ENCODE measurements around the gene MPPED2.

The MPPED2 gene

DNA sequence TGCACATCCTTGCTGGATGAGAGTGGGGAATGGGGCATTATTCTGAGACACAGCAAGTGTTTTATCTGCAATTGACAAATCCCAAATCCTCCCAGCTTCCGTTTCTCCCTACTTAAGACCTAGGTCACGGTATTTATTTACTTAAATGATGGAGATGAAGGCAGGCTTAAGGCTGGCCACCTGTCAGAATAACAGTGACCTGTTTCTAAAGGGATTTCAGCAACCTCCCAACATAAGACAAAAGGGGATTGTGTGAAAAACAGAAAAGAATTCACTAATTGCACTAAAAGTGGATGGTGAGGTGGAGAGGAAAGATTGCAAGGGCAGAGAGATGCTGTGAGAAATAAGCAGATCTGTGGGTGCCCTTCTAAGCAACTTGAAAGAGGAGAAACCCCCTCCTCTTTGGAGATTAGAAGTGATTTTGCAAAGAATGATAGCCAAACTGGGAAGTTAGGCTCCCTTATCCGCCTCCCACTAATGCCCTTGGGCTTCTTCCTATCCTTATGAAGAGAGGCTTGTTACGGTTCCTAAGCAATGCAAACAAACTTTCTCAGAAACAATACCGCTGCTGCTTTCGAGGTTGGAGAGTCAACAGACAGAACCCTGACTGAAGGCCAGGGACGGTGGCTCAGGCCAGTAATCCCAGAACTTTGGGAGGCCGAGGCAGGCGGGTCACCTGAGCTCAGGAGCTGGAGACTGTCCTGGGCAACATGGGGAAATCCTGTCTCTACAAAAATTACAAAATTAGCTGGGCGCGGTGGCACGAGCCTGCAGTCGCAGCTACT, 179.0 kb downstream of the MPPED2 start:
- no peak for DNase-seq

DNA sequence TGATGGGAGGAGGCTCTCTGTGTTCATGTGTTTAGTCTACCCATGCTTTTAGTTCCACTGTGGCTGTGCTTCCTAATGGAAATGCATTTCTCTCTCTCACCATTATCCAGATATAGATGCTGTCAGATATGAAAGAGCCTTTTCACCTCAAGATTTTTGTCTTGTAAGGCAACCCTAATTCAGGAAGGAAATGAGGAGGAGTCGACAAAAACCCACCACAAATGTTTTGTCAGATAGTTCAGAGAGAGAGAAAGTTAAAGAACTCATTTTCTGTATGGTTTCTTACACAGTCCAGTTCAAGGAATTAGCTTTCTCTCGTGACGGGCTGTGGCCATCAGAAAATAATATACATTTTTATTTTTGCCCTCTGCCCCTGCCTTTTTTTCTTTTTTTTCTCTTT, 180.8 kb downstream of the MPPED2 start:
- DNase-seq: no peak

DNA sequence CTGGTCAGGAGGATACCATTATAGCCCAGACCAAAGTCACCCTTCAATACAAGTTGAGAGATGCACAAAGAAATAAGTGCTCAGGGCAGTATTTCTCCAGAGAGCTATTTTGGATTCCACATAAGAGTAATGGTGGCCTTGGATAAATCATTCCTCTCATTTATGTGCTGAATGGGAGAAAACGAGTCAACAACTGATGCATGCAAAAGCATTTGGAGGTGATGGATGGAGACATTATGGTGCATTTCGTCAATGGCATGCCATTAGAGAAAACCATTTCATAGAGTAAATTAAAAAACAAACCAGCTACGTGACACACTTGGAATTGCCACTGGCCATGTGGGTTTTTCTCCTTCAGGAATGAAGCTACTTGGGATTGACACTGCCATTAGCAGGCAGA, 182.0 kb downstream of the MPPED2 start:
- no peak for DNase-seq

DNA sequence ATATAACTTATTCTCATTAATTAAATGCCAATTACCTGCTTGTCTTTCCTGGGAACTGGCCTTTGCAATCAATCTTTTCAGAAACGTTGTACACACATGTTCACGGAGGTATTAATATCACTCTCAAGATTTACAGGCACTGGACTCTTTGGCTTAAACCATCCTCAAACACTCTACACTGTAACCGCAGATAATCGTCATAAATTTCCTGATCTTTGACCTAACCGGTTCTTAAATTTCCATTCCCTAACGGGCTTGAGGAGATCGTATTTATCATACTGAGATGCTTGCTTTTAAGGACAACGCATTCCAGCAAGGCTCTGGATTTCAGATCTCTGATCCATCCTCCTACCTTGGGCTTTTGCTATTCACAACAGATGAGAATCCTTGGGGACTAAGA, 190.4 kb downstream of the MPPED2 start:
- DNase-seq: no peak

DNA sequence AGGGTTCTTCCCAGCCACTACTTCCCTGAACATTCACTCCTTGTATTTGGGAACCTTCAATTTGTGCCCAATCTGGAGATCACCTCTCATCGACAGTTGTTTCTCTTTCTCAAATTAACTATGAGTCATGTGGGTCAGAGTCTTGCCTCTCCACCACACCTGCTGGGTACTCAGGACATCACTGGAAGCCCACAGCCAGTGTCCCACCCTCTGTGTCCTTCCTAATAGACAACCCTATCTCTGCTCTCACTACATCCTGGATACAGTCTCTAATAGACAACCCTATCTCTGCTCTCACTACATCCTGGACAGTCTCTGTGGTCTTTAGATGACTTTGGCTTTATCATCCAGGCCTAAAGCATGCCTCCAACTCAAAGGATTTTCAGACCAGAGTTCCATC, 193.1 kb downstream of the MPPED2 start:
- DNase-seq: no peak

DNA sequence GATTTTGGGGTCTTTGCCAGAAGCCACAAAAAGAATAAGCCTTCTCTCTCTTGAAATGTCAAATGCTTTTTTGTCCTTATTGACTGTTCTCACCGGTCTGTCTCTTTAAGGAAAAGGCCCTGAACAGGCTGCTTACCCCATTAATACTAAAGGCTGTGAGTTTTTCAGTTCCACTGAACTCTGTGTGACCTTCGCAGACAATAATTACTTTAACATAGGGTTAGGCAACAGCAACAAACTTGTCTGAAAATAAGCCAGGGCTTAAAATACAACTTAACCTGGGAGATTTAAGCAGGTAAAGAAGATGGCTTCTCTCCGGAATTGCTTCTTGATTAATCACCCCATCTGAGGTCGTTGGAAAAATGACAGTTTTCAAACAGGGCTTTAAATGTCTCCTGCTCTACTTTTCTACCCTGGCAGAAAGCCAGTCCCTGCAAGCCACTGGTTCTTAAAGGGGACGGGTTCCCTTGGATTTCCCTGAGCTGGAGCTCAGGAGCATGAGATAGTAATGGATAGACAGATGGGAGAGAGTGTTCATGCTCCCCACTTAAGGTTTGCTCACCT, 193.8 kb downstream of the MPPED2 start:
- no peak for DNase-seq

DNA sequence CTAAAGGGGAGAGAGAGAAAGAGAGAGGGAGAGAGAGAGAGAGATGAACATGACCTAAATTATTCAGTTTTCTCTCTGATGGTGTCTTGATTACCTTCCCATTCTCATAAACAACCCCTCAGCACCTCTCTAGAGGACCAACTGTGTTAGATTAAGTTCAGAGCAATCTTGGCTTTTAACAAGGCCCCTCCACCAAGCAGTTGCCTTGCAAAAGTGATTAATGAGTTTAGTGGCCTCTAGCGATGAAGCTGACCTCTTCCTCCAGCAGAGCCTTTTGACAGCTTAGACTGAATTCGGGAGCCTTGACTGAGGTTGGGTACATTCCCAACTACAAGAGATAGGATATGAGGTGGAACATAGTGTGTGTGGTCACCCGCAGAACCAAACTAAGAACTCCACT, 197.2 kb downstream of the MPPED2 start:
- no peak for DNase-seq

DNA sequence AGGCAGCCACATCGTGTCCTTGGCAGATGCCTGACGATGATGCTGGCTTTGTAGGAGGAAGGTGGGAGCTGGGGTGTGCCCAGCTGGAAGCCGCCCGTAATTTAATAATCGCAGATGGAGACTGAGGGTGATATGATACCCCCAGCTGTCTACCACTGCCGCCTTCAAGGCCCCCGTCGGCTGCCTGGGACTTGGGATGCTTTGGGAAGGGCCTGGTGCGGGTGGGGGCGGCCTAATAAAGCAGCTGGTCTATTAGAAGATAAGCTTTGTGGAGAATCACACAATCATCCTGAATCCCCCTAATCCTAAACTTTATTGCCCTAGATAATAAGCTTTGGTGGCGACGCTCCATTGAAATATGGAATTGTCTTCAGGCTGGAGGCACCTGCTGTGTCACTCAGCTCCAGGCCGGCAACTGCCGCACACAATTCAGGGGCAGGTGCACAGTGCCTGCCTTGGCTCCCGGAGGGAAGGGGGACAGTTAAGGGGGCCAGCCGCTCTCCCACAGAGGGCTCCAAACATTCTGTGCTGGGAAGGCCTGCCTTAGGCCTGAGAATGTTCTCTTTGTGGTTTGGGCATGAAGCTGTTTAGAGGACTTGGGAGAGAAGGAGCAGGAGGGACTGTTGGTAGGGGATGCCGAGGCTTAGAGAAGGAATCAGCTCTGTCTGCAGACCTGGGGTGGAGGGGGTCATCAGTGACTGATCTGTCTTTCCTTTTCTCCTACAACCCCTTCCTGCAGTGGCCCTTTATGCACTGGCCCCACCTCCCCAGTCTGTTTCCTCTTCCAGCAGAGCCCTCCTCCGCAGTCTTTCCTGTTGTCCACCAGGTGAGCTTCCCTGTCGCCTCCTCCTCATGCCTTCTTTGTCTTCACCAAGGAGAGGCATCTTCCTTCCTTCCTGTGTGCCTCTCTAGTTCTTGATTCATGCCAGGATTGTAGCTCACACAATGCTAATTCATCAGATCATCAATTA, 198.0 kb downstream of the MPPED2 start:
- DNase-seq: no peak

DNA sequence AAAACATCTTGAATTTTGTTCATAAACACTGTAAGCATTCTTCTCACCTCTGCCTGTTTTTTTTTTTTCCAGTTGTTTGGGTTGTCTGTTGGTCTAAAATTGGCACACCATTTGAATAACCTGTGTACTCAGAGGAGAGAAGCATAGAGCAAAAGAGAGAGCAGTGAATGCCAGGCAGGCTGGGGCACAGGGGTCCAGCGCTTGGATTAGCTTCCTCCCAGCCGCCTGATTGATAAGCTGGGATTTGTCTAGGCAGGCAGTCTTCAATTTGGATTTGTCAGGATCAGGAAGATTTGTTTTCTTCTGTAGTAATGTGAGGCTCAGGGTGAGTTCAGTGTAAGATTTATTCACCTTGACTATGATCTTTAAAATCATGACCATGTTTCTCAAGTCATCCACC, 204.3 kb downstream of the MPPED2 start:
- DNase-seq: no peak

DNA sequence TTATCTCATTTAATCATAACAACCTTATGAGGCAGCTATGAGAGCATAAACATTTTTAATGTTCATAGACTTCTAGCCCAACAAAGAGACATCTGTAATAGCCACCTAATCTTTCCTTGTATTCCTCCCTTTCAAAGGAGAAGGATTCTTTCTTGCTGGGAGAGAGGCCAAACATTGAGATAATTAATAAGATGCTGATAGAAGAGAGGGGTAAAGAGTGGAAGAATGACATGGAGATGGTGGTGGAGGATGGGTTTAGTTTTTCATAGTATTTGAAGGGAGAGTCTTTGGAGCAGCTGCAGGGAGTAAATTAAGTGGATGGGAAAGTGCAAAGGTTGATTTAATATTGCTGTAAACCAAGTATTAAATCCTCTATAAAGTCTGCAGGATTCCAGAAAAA, 205.3 kb downstream of the MPPED2 start:
- DNase-seq: no peak

DNA sequence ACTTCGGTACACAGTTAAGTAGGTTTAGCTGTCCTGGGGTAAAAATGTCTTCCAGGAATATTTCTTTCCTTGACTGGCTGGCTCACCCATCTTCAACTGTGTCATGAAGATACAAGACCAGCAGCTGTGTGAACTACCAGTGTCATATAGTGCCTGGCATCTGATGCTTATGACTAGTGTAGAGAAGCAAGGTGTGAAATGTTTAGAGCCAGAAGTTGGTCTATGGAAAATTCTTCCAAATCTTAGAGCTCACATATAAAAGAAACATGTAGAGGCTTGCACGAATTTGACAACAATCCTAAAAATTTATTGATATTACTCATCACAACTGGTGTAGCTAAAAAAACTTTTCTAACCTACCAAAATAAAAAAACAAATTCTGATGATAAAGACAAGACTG, 208.8 kb downstream of the MPPED2 start:
- DNase-seq: no peak

DNA sequence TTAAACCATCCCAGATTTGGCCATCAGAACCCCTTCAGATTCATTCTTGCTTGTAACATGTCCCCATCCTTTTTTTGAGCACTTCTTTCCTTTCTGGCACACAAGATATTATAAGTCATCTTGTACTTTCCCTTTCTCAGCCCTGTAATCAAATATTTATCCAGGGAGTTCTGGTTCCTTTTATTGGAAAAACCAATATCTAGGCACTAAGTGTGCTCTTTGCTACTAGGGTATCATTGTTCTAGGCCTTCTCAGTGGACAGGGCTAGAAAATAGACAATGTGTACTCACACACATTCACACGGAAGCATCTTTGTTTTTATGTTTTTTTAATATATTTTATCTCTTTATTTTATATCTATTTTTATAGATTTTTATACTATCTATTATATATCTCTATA, 216.0 kb downstream of the MPPED2 start:
- no peak for DNase-seq

DNA sequence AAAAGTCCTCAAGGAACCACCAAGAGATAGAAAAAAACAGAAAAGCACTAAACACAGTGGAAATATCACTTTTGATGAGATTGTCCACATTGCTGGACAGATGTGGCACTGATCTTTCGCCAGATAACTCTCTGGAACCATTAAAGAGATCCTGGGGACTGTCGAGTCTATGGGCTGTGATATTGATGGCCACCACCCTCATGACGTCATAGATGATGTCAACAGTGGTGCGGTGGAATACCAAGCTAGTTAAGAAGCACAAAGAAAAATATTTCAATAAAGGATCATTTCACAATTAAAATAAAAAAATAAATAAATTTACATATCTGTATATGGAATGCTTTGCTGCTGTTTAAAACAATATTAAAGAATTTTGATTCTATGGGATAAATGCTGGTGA, 217.8 kb downstream of the MPPED2 start:
- no peak for DNase-seq

DNA sequence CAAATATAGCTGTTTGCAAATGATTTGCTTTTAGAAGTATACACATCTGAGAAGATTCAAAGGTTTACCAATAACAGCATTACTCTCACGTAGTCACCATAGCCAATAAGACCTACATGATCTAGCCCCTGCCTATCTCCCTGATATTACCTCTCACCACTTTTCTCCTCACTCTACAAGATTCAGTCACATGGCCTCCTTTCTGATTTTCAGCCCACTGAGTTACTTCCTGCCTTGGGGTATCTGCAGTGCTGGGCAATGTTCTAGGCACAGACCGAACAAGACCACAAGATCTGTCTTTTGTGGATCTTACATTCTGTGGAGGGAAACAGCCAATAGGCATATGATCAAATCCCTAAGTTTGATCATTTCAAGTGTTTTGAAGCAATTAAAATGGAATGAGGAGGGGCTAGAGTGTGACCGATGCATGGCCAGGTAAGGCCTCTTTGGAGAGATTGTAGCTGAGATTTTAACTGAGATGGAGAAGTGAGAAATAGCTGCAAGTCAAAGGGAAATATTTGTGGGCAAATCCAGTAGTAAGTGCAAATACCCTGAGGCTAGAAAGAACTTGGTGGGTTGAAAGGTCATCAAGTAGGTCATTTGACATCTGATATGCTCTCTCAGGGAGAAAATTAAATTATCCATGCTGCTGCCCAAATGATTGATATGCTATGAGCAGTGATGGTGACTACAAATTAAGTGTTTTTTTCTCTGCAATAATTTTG, 220.2 kb downstream of the MPPED2 start:
- no peak for DNase-seq

DNA sequence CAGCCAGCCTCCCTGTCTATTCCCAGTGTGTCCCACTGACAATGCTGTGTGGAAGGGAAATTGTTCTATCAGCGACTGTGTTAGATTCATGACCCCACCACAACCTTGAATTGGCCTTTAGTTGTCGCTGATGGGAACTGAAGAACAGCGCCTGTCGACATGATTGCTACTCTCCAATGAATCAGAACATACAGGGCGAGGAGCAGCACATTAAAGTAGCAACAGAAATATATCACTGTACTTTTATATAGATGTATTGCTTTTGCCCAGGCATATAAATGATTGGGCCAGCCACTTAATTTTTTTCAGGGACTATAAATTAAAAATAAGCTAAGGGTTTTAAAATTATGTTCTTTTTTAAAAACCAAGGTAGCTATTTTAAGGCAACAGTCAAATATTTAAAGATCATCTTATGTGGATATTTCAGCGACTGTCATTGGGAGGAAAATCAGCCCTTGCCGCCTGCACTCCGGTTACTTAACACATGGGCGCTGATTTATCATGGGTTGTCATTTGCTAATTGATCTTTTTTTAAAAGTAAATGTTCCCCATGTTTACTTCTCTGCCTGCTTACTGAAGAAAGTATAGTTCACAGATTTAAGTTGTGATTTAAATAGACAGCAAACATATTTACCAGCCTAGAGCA, 221.2 kb downstream of the MPPED2 start:
- DNase-seq: no peak

DNA sequence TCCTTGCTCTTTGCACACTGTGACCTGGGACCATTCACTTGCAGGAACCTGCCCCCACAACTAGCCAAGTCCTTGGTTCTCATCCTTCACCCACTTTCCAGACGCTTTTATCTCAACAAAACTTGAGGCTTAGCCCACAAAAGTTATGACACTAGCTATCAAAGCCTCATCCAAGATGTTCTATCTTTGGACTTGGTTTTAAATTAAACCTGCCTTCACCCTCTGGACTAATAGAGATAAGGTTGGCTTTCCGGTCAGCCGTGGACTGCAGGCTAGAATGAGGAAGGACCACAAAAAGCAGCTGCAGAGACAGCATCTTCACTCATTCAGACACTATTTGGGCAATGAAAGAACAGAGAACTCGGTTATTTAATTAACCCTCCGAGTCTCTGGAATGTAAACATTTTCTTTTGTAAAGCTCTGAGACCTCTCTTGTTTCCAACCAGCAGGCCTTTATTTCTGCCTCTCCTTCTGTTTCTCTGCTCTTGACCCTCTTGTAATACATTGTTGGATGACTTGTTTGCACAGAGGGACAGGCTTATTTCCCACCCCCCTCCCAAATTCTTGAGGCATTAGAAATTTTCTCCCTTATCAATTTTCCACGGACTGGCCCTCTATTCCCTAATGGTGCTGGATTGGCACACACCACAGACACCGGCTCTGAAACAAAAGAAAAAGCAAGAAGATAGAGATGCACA, 221.9 kb downstream of the MPPED2 start:
- no peak for DNase-seq

DNA sequence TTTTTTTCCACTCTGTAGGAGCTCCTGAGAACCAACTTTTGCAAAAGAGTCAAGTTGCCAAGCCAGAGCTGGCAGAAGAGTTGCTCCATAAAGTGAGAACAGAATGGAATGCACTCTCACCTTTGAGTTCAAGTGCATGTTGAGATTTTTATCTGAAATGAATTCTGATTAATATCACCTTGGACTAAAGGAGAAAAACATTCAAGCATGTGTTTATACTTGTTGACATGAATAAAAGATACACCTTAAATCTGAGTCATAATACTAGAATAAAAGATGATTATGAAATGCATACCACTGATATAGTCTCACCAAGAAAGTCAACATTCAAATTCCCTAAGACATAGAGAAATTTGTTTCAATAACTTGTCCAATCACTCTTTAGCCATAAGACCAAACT, 225.4 kb downstream of the MPPED2 start:
- DNase-seq: no peak

Data from activated T-cell treated with anti-CD3 and anti-CD28 coated beads, Interleukin-2, amount 50 U/mL, for 1 hour (primary cell).